Mesodermal cell (in vitro differentiated cells): ENCODE measurements around the gene IQCH.

ENCODE experiments used
- H3K27ac ChIP-seq: 2 replicates; pipeline ENCODE4 v1.7.0; 2013; ENCODE audit warnings: mild to moderate bottlenecking, low read depth, low read length, moderate library complexity; ENCODE audit not compliant: severe bottlenecking
- H3K36me3 ChIP-seq: 2 replicates; pipeline ENCODE4 v1.7.1; 2013; ENCODE audit warnings: mild to moderate bottlenecking, low read length, moderate library complexity; ENCODE audit not compliant: control insufficient read depth, insufficient read depth
- H3K4me1 ChIP-seq: one replicate; pipeline ENCODE4 v1.7.1; 2013; ENCODE audit warnings: mild to moderate bottlenecking, low read length; ENCODE audit not compliant: insufficient read depth, control insufficient read depth, poor library complexity, severe bottlenecking
- H3K4me3 ChIP-seq: 2 replicates; pipeline ENCODE4 v1.7.0; 2013; ENCODE audit warnings: low read length, control low read depth, mild to moderate bottlenecking; ENCODE audit not compliant: insufficient read depth, poor library complexity, severe bottlenecking; ENCODE audit errors: extremely low read depth
- H3K9me3 ChIP-seq: 2 replicates; pipeline ENCODE4 v1.7.1; 2013; ENCODE audit warnings: mild to moderate bottlenecking, low read length, moderate library complexity; ENCODE audit not compliant: control insufficient read depth
- WGBS, 2 experiments: methylation state at CpG; one replicate each; pipeline ENCODE4 v1.1.5; 2013; ENCODE audit warnings: missing lambda C conversion rate in 2 of 2; ENCODE audit not compliant: insufficient coverage in 2 of 2; 5-methylcytosine and 5-hydroxymethylcytosine counted together

The IQCH gene

DNA sequence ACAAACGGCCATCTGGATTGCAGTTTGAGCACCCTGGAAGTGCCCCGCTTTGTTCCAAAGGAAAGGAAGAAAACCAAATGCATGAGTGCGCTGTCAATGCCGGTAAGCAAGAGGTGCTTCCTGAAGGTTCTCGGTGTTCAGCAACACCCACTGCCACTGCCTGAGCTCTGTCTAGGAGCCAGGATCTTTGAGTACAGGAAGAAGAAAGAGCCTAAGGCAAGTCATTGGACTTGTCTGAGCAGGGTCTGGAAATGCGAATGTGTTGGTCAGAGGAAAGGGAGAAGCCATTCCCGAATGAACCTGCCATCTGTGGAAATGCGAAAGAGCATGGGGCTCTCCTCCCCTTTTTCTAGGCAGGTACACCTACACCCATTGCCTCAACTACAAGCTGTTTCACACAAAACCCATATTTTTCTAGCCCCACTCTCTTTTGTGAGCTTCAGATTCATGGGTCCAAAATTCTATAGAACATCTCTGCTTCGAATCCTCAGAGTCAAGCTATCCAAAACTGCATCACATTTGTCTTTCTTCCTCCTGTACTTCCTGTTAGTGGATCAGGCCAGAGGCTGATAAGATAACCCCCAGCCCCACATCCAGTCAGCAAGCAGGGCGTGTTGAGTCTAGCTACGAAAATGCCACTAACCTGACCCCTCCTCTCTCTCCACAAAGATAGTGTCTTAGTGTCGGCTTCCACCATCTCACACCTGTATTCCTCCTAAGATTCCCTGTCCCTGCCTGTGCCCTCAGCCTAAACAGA lies 210.8 kb downstream of the IQCH start:
- no peaks in the 10 kb centered on the region for H3K9me3 ChIP-seq
- no peak overlapping the region for H3K27ac ChIP-seq
- no peak overlapping the region for H3K4me3 ChIP-seq
- no peaks in the 10 kb centered on the region for H3K36me3 ChIP-seq
- 90 to 93% methylated on average over 9 to 12 of the region's 12 CpGs for WGBS, 2 experiments
- H3K4me1 ChIP-seq: peaks cover 4% of the 10 kb centered on the region

GRCh38 chr15:67468416-67468815 lies 213.8 kb downstream of the IQCH start:
- Histone ChIP-seq H3K27ac (no peak overlapping the region), H3K4me1 (peaks cover 10% of the 10 kb centered on the region), H3K4me3 (no peak overlapping the region), H3K36me3 (no peaks in the 10 kb centered on the region), H3K9me3 (no peaks in the 10 kb centered on the region)
- 78 to 100% methylated on average over 1 to 2 of the region's 3 CpGs for WGBS, 2 experiments

GRCh38 chr15:67469680-67470079 lies 215.1 kb downstream of the IQCH start:
- WGBS, 2 experiments: 93 to 100% methylated on average over 2 of the region's 3 CpGs
- no peak overlapping the region for H3K4me3 ChIP-seq
- H3K4me1 ChIP-seq: peaks cover 10% of the 10 kb centered on the region
- no peaks in the 10 kb centered on the region for H3K9me3 ChIP-seq
- no peak overlapping the region for H3K27ac ChIP-seq
- H3K36me3 ChIP-seq: no peaks in the 10 kb centered on the region

DNA sequence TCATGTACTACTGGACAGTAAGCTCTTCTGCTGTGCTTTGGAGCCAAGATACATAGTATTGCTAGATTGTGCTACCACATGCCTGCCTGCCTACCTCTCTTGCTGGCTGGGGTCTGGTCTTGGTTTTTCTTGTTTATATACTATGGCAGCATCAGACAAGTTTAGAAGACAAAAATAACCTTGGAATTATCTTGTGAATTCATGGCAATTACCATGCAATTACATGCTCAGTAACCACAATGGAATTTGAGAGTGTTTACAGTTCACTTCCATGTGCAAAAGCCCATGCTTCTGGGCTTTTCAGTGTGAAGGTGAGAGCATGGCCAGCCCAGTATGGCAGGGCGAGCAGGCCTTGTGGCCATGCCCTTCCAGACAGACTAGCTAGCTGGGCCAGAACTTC lies 218.4 kb downstream of the IQCH start:
- Histone ChIP-seq H3K27ac (no peak overlapping the region), H3K4me3 (no peak overlapping the region), H3K9me3 (no peaks in the 10 kb centered on the region), H3K36me3 (no peaks in the 10 kb centered on the region), H3K4me1 (peaks cover 6% of the 10 kb centered on the region)
- 100% methylated on average over 1 of the region's 1 CpG; no CpG with 5 or more reads in 1 of the 2 experiments for WGBS, 2 experiments

DNA sequence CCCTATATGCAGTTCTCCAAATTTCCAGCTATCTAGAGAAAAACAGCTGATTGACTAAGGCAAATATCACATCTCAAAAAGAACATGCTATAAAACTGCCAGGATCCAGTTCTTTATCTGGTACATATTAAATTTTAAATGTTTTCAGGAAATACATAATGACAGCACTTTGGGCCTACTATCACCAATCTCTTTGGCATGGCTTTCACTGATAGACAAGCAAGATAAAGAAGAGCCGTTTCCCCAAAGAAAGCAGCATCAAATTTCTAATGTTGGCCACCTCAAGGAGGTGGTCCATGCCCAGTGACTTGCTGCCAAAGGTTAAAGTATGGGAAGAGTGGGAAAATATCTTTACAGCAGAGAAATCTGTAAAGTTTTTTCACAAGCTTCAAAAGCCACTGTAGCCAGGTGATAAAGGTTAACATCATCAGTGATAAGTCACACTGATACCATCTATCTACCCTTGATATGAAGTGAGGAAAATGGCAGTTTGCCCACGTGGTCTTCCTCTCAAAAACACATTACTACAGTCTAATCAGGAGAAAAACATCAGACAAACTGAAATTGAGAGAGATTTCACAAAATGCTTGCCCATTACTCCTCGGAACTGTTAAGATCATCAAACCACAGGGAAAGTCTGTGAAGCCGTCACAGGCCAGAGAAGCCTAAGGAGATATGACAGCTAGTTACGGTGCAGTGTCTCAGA lies 220.0 kb downstream of the IQCH start:
- Histone ChIP-seq H3K4me3 (no peak overlapping the region), H3K9me3 (no peaks in the 10 kb centered on the region), H3K27ac (no peak overlapping the region), H3K4me1 (peaks cover 6% of the 10 kb centered on the region), H3K36me3 (no peaks in the 10 kb centered on the region)
- WGBS, 2 experiments: 95 to 98% methylated on average over 4 of the region's 5 CpGs

- WGBS, 2 experiments: 93 to 94% methylated on average over 2 to 4 of the region's 5 CpGs
- Histone ChIP-seq H3K4me1 (no peaks in the 10 kb centered on the region), H3K4me3 (no peak overlapping the region), H3K27ac (no peak overlapping the region), H3K9me3 (no peaks in the 10 kb centered on the region), H3K36me3 (no peaks in the 10 kb centered on the region)
Measured at GRCh38 chr15:67479781-67480505, 225.4 kb downstream of the IQCH start.

GRCh38 chr15:67480741-67481140 lies 226.2 kb downstream of the IQCH start:
- Histone ChIP-seq H3K9me3 (no peaks in the 10 kb centered on the region), H3K4me1 (no peaks in the 10 kb centered on the region), H3K4me3 (no peak overlapping the region), H3K36me3 (no peaks in the 10 kb centered on the region), H3K27ac (no peak overlapping the region)
- 100% methylated on average over 1 of the region's 1 CpG; no CpG with 5 or more reads in 1 of the 2 experiments for WGBS, 2 experiments

- no peak overlapping the region for H3K4me3 ChIP-seq
Measured at GRCh38 chr15:67481680-67482079, 227.1 kb downstream of the IQCH start.

DNA sequence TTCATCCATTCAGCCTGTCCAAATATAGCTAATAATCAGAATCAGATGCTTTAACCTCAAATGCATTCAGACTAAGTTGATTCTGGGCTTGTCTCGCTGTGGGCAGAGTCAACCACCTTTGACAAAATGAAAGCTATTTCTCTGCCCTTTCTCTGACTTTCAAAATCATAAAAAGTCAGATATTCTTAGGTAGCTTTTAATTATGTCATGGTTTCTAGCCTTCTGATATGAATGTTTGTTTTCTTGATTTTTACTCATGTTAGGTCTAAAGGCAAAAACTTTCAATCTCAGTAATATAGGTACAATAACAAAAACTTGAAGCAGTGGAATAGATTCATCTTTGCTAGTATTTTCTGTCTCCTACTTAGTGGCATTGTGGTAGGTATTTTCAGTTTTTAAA lies 241.0 kb downstream of the IQCH start:
- 100% methylated on average over 1 of the region's 1 CpG for whole genome bisulfite sequencing, 2 experiments
- H3K9me3 ChIP-seq: no peaks in the 10 kb centered on the region
- no peak overlapping the region for H3K4me3 ChIP-seq
- no peak overlapping the region for H3K27ac ChIP-seq
- no peaks in the 10 kb centered on the region for H3K4me1 ChIP-seq
- H3K36me3 ChIP-seq: no peaks in the 10 kb centered on the region

More at GRCh38 chr15:67481680-67482079, 227.1 kb downstream of the IQCH start:
- Histone ChIP-seq H3K9me3 (no peaks in the 10 kb centered on the region), H3K36me3 (no peaks in the 10 kb centered on the region), H3K4me1 (no peaks in the 10 kb centered on the region), H3K27ac (no peak overlapping the region)
- 86 to 100% methylated on average over 1 to 2 of the region's 2 CpGs for WGBS, 2 experiments

DNA sequence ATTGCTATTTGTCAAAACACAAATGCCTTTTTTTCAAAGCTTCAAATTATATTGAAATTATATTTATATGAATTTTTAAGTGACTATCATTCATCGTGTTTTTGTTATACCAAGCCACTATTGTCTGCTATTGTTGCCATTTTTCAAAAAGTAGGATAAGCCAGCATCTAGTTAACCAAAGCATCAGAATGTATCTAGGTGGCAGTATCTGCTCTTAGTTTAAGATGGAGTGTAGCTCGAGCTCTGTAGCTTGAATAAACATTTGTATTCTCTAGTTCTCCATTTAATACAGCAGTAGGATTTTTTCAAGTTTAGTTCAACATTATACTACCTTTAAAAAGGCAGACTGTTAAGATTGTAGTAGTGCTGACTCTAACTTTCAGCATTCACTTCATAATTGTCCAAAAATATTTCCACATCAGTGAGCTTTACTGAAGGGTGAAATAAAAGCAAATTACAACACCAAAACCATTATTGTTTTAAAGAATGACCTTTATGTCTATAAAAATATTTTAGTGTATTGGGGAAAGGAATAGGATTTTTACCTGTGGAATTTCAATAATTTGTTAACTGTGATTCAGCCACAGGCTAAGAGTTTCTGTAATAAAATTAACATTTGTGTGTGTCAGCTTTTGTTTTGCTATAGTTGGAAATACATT lies 246.7 kb downstream of the IQCH start:
- H3K9me3 ChIP-seq: no peaks in the 10 kb centered on the region
- no peak overlapping the region for H3K27ac ChIP-seq
- no CpG with 5 or more reads among the region's 2 CpGs for WGBS, 2 experiments
- no peaks in the 10 kb centered on the region for H3K36me3 ChIP-seq
- no peak overlapping the region for H3K4me3 ChIP-seq
- H3K4me1 ChIP-seq: no peaks in the 10 kb centered on the region
